Measurements from ENCODE around the gene ZNF714.

Gene ZNF714

DNA sequence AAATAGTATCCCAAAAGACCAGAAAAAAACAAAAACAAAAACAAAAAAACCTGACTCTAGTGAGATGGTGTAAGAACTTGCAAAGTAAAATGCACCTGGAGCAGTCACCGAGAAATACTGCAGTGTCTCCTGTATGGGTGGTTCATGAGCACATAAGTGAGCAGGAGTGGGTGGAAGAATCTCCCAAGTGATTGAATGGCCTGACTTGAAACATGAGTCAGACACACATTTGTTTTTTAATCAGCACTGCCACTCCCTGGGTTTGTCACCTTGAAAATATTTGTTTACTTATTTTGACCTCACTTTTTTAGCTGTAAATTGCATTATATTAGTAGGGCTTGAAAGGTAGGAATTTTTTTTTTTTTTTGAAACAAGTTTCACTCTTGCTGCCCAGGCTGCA, 61.9 kb downstream of the ZNF714 start (continued):
- TF ChIP-seq, protein P1, sequence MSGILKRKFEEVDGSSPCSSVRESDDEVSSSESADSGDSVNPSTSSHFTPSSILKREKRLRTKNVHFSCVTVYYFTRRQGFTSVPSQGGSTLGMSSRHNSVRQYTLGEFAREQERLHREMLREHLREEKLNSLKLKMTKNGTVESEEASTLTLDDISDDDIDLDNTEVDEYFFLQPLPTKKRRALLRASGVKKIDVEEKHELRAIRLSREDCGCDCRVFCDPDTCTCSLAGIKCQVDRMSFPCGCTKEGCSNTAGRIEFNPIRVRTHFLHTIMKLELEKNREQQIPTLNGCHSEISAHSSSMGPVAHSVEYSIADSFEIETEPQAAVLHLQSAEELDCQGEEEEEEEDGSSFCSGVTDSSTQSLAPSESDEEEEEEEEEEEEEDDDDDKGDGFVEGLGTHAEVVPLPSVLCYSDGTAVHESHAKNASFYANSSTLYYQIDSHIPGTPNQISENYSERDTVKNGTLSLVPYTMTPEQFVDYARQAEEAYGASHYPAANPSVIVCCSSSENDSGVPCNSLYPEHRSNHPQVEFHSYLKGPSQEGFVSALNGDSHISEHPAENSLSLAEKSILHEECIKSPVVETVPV (CRISPR knock-in tag; IDR thresholded peaks at IDR 0.05): no peak

DNA sequence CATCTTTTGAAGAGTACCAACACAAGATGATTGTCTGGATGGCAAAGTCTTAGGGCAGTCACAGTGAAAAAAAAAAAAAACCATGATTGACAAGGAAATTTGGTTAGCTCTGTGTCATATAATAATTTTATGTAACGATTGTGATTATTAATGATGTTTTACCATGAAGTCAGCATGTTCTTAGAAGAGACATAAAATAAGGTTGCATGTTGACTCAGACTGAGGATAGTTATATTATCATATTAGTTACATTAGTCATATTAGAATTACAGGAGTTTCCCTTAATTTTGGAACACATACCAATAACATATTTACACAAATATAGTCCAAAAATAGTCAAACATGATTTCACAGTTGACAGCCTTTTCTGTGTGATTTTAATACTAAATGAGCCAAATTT, 65.5 kb downstream of the ZNF714 start:
- no peak for ATAC-seq

GRCh38 chr19:21148681-21149080, 66.7 kb downstream of the ZNF714 start:
- no peak for ATAC-seq
- TF ChIP-seq CSDC2 (CRISPR knock-in tag; IDR thresholded peaks at IDR 0.05): no peak
- no peak for TF ChIP-seq SNAI2 (CRISPR knock-in tag; IDR thresholded peaks at IDR 0.05)
- TF ChIP-seq GLIS3 (CRISPR knock-in tag; IDR thresholded peaks at IDR 0.05): no peak
- TF ChIP-seq ESRRG (CRISPR knock-in tag; IDR thresholded peaks at IDR 0.05): no peak
- TF ChIP-seq ARNTL (CRISPR knock-in tag; IDR thresholded peaks at IDR 0.05; ENCODE audit: borderline replicate concordance, low read depth): no peak
- TF ChIP-seq PATZ1 (CRISPR knock-in tag; IDR thresholded peaks at IDR 0.05; ENCODE audit: borderline replicate concordance): no peak
- no peak for TF ChIP-seq PPARA (CRISPR knock-in tag; IDR thresholded peaks at IDR 0.05; ENCODE audit: borderline replicate concordance)
- TF ChIP-seq BACH2 (CRISPR knock-in tag; IDR thresholded peaks at IDR 0.05; ENCODE audit: borderline replicate concordance): no peak
- no peak for TF ChIP-seq ZNF70 (CRISPR knock-in tag; IDR thresholded peaks at IDR 0.05)
- TF ChIP-seq, protein P2, sequence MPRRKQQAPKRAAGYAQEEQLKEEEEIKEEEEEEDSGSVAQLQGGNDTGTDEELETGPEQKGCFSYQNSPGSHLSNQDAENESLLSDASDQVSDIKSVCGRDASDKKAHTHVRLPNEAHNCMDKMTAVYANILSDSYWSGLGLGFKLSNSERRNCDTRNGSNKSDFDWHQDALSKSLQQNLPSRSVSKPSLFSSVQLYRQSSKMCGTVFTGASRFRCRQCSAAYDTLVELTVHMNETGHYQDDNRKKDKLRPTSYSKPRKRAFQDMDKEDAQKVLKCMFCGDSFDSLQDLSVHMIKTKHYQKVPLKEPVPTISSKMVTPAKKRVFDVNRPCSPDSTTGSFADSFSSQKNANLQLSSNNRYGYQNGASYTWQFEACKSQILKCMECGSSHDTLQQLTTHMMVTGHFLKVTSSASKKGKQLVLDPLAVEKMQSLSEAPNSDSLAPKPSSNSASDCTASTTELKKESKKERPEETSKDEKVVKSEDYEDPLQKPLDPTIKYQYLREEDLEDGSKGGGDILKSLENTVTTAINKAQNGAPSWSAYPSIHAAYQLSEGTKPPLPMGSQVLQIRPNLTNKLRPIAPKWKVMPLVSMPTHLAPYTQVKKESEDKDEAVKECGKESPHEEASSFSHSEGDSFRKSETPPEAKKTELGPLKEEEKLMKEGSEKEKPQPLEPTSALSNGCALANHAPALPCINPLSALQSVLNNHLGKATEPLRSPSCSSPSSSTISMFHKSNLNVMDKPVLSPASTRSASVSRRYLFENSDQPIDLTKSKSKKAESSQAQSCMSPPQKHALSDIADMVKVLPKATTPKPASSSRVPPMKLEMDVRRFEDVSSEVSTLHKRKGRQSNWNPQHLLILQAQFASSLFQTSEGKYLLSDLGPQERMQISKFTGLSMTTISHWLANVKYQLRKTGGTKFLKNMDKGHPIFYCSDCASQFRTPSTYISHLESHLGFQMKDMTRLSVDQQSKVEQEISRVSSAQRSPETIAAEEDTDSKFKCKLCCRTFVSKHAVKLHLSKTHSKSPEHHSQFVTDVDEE (CRISPR knock-in tag; IDR thresholded peaks at IDR 0.05): no peak
- TF ChIP-seq RARB (CRISPR knock-in tag; IDR thresholded peaks at IDR 0.05): no peak
- no peak for TF ChIP-seq OSR1 (CRISPR knock-in tag; IDR thresholded peaks at IDR 0.05)
- TF ChIP-seq ZFP3 (CRISPR knock-in tag; IDR thresholded peaks at IDR 0.05): no peak
- TF ChIP-seq ZFP30 (CRISPR knock-in tag; IDR thresholded peaks at IDR 0.05): no peak
- TF ChIP-seq ISL1 (CRISPR knock-in tag; IDR thresholded peaks at IDR 0.05): no peak
- TF ChIP-seq TOX (CRISPR knock-in tag; IDR thresholded peaks at IDR 0.05; ENCODE audit: borderline replicate concordance): no peak
- no peak for TF ChIP-seq CREB5 (CRISPR knock-in tag; IDR thresholded peaks at IDR 0.05; ENCODE audit: low read depth)
- TF ChIP-seq TCF4 (CRISPR knock-in tag; IDR thresholded peaks at IDR 0.05; ENCODE audit: borderline replicate concordance): no peak
- TF ChIP-seq, protein P1 (CRISPR knock-in tag; IDR thresholded peaks at IDR 0.05): no peak

More for the DNA sequence above, 65.5 kb downstream of the ZNF714 start:
- TF ChIP-seq ZFP3 (CRISPR knock-in tag; IDR thresholded peaks at IDR 0.05): no peak
- TF ChIP-seq CREB5 (CRISPR knock-in tag; IDR thresholded peaks at IDR 0.05; ENCODE audit: low read depth): no peak
- no peak for TF ChIP-seq PATZ1 (CRISPR knock-in tag; IDR thresholded peaks at IDR 0.05; ENCODE audit: borderline replicate concordance)
- no peak for TF ChIP-seq ESRRG (CRISPR knock-in tag; IDR thresholded peaks at IDR 0.05)
- TF ChIP-seq ZNF565 (CRISPR knock-in tag; conservative IDR thresholded peaks at IDR 0.05; ENCODE audit: low read depth): no peak
- TF ChIP-seq PPARA (CRISPR knock-in tag; IDR thresholded peaks at IDR 0.05; ENCODE audit: borderline replicate concordance): no peak
